ENCODE results near the gene EPS15. TPM values are rescaled to one million over a fixed set of nuclear protein-coding genes. Genes with fewer than 3 reads are reported as not detected.

The EPS15 gene
- total and polyA plus RNA-seq, 12 donors, result 31.7 to 180 (median 104) TPM

- Histone ChIP-seq H3K4me1 (replicated peaks in 1 of 2) (peaks cover 0 to 5% of the 10 kb centered on the region in 2 donors), H3K27ac (no peak overlapping the region), H3K4me3 (no peak overlapping the region), H3K36me3 (replicated peaks in 1 of 2) (peaks cover 0 to 13% of the 10 kb centered on the region in 2 donors), H3K9me3 (replicated peaks in 1 of 3) (peaks cover 0 to 6% (median 5%) of the 10 kb centered on the region in 3 donors), H3K27me3 (no peaks in the 10 kb centered on the region)
- intact Hi-C loops (cut with DNase I), result no loop called here
- TF ChIP-seq POLR2A (IDR thresholded peaks at IDR 0.05) (no peak), CTCF (IDR thresholded peaks at IDR 0.05) (no peak)
- WGBS, 4 donors, result 93 to 99% (median 97%) methylated on average over 2 of the region's 2 CpGs
- no peak for DNase-seq
Observed at GRCh38 chr1:51385776-51386175, 133.3 kb downstream of the EPS15 start.

- peaks cover 0 to 6% (median 5%) of the 10 kb centered on the region in 3 donors for H3K9me3 ChIP-seq (replicated peaks in 1 of 3)
- no peak for DNase-seq
- H3K4me3 ChIP-seq, result no peak overlapping the region
- H3K27me3 ChIP-seq, result no peaks in the 10 kb centered on the region
- TF ChIP-seq CTCF (IDR thresholded peaks at IDR 0.05), result no peak
- TF ChIP-seq POLR2A (IDR thresholded peaks at IDR 0.05), result no peak
- no peak overlapping the region for H3K27ac ChIP-seq
- peaks cover 0 to 5% of the 10 kb centered on the region in 2 donors for H3K4me1 ChIP-seq (replicated peaks in 1 of 2)
- intact Hi-C loops (cut with DNase I), result no loop called here
- H3K36me3 ChIP-seq (replicated peaks in 1 of 2), result peaks cover 0 to 18% of the 10 kb centered on the region in 2 donors
Observed at GRCh38 chr1:51381964-51382363, 137.1 kb downstream of the EPS15 start.

GRCh38 chr1:51380936-51381335 lies 138.1 kb downstream of the EPS15 start:
- Histone ChIP-seq H3K4me3 (no peak overlapping the region), H3K27ac (no peak overlapping the region), H3K4me1 (replicated peaks in 1 of 2) (peaks cover 0 to 5% of the 10 kb centered on the region in 2 donors), H3K9me3 (replicated peaks in 1 of 3) (peaks cover 0 to 6% (median 5%) of the 10 kb centered on the region in 3 donors), H3K27me3 (no peaks in the 10 kb centered on the region), H3K36me3 (replicated peaks in 1 of 2) (peaks cover 0 to 19% of the 10 kb centered on the region in 2 donors)
- no peak for DNase-seq
- WGBS, 4 donors, result 97 to 100% (median 100%) methylated on average over 1 of the region's 1 CpG
- intact Hi-C loops (cut with DNase I), result no loop called here
- TF ChIP-seq CTCF (IDR thresholded peaks at IDR 0.05) (no peak), POLR2A (IDR thresholded peaks at IDR 0.05) (no peak)

- WGBS, 4 donors, result 94 to 98% (median 95%) methylated on average over 6 of the region's 6 CpGs
- TF ChIP-seq CTCF (IDR thresholded peaks at IDR 0.05) (no peak), POLR2A (IDR thresholded peaks at IDR 0.05) (no peak)
- Histone ChIP-seq H3K4me1 (replicated peaks in 1 of 2) (peaks cover 0 to 5% of the 10 kb centered on the region in 2 donors), H3K4me3 (no peak overlapping the region), H3K9me3 (replicated peaks in 1 of 3) (peaks cover 0 to 5% (median 0%) of the 10 kb centered on the region in 3 donors), H3K27ac (no peak overlapping the region), H3K27me3 (no peaks in the 10 kb centered on the region), H3K36me3 (replicated peaks in 1 of 2) (peaks cover 0 to 20% of the 10 kb centered on the region in 2 donors)
- intact Hi-C loops (cut with DNase I), result no loop called here
- DNase-seq, result no peak
Observed at GRCh38 chr1:51378871-51379270, 140.2 kb downstream of the EPS15 start.

All from adrenal gland (tissue), 12 donors.